ENCODE results near the gene ZNF687.
"Not testable (repeated sequence)": the region's sequence is repeated elsewhere in the genome, so short reads cannot be mapped to it uniquely, and the experiment has no call there.

ZNF687 gene

GRCh38 chr1:151266821-151267220 lies 15.3 kb upstream of the ZNF687 start:
- H3K79me2 ChIP-seq (ENCODE audit: insufficient read depth, low read length), result peaks cover 5% of the 10 kb centered on the region; the same call in 1 of the 2 replicates
- TF ChIP-seq, protein P1, sequence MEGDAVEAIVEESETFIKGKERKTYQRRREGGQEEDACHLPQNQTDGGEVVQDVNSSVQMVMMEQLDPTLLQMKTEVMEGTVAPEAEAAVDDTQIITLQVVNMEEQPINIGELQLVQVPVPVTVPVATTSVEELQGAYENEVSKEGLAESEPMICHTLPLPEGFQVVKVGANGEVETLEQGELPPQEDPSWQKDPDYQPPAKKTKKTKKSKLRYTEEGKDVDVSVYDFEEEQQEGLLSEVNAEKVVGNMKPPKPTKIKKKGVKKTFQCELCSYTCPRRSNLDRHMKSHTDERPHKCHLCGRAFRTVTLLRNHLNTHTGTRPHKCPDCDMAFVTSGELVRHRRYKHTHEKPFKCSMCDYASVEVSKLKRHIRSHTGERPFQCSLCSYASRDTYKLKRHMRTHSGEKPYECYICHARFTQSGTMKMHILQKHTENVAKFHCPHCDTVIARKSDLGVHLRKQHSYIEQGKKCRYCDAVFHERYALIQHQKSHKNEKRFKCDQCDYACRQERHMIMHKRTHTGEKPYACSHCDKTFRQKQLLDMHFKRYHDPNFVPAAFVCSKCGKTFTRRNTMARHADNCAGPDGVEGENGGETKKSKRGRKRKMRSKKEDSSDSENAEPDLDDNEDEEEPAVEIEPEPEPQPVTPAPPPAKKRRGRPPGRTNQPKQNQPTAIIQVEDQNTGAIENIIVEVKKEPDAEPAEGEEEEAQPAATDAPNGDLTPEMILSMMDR (IDR thresholded peaks at IDR 0.05; ENCODE audit: borderline replicate concordance, extremely low read depth, low read length, poor library complexity, severe bottlenecking), result no peak
- no peak for TF ChIP-seq EZH2 (IDR thresholded peaks at IDR 0.05; ENCODE audit: borderline replicate concordance, low read depth, low read length, severe bottlenecking)
- peaks cover 4% of the 10 kb centered on the region; the same call in 1 of the 2 replicates for H4K20me1 ChIP-seq (ENCODE audit: insufficient read depth, low read length)
- no peaks in the 10 kb centered on the region for H3K27me3 ChIP-seq (ENCODE audit: insufficient read depth, low read length, poor library complexity)
- H3K9ac ChIP-seq (ENCODE audit: low read depth, low read length), result no peak overlapping the region
- no peak overlapping the region for H3K4me3 ChIP-seq (ENCODE audit: low read depth in 1 of 2, low read length in 2 of 2)
- no peaks in the 10 kb centered on the region for H3K4me1 ChIP-seq (ENCODE audit: insufficient read depth, low read length)
- no peak overlapping the region for H3K4me2 ChIP-seq (ENCODE audit: insufficient read depth, low read length)
- H3K27ac ChIP-seq (ENCODE audit: low read length), result no peak overlapping the region
- no peak overlapping the region for H2AFZ ChIP-seq (ENCODE audit: low read depth, low read length)
- peaks cover 65% of the 10 kb centered on the region for H3K36me3 ChIP-seq (ENCODE audit: insufficient read depth, low read length)
- ATAC-seq (ENCODE audit: insufficient read depth, low read depth) (no peak), DNase-seq (no peak)
- H3K9me3 ChIP-seq (ENCODE audit: insufficient read depth, low read length, severe bottlenecking), result no peaks in the 10 kb centered on the region

- ATAC-seq (ENCODE audit: insufficient read depth, low read depth) (no peak), DNase-seq (no peak)
- TF ChIP-seq EZH2 (IDR thresholded peaks at IDR 0.05; ENCODE audit: borderline replicate concordance, low read depth, low read length, severe bottlenecking), result no peak
- TF ChIP-seq, protein P1 (IDR thresholded peaks at IDR 0.05; ENCODE audit: borderline replicate concordance, extremely low read depth, low read length, poor library complexity, severe bottlenecking), result no peak
- no peak overlapping the region for H3K4me2 ChIP-seq (ENCODE audit: insufficient read depth, low read length)
- H3K9ac ChIP-seq (ENCODE audit: low read depth, low read length), result no peak overlapping the region
- peaks cover 55% of the 10 kb centered on the region for H3K36me3 ChIP-seq (ENCODE audit: insufficient read depth, low read length)
- H4K20me1 ChIP-seq (ENCODE audit: insufficient read depth, low read length), result no peaks in the 10 kb centered on the region
- H3K79me2 ChIP-seq (ENCODE audit: insufficient read depth, low read length), result no peaks in the 10 kb centered on the region
- H3K27ac ChIP-seq (ENCODE audit: low read length), result no peak overlapping the region
- H2AFZ ChIP-seq (ENCODE audit: low read depth, low read length), result no peak overlapping the region
- no peaks in the 10 kb centered on the region for H3K27me3 ChIP-seq (ENCODE audit: insufficient read depth, low read length, poor library complexity)
- no peak overlapping the region for H3K4me3 ChIP-seq (ENCODE audit: low read depth in 1 of 2, low read length in 2 of 2)
- no peaks in the 10 kb centered on the region for H3K4me1 ChIP-seq (ENCODE audit: insufficient read depth, low read length)
- no peaks in the 10 kb centered on the region for H3K9me3 ChIP-seq (ENCODE audit: insufficient read depth, low read length, severe bottlenecking)
Measured at GRCh38 chr1:151267760-151268159, 14.3 kb upstream of the ZNF687 start.

DNA sequence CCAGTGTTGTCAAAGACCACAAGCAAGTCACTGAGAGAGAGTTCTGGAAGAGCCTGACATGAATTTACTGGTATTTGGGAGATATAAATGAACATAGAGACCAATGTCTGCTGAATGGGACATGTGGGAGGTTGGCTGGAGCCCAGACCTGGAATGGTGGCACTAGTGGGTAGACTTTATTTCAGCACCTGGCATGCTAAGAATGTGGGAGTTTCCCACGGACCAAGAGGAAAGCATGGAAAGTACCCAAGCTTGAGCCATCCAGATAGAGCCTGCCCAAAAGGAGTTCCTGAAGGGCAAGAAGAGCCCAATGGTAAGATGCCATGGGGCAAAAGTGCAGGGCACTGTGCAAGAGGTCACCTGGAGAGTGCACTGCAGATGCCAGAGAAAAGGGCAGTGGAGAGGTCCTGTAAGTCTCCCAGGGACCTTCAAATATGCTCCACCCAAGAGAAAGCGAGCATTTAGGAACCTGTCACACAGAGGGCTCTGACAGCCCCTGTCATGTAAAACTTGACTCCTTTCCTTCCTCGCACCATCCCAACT lies 8.1 kb upstream of the ZNF687 start:
- peaks cover 4% of the 10 kb centered on the region; the same call in 1 of the 2 replicates for H3K36me3 ChIP-seq (ENCODE audit: insufficient read depth, low read length)
- no peak overlapping the region for H3K9ac ChIP-seq (ENCODE audit: low read depth, low read length)
- ATAC-seq (ENCODE audit: insufficient read depth, low read depth), result no peak
- no peaks in the 10 kb centered on the region for H3K79me2 ChIP-seq (ENCODE audit: insufficient read depth, low read length)
- no peak overlapping the region for H3K27ac ChIP-seq (ENCODE audit: low read length)
- H3K27me3 ChIP-seq (ENCODE audit: insufficient read depth, low read length, poor library complexity), result no peaks in the 10 kb centered on the region
- no peaks in the 10 kb centered on the region for H3K4me1 ChIP-seq (ENCODE audit: insufficient read depth, low read length)
- no peaks in the 10 kb centered on the region for H3K9me3 ChIP-seq (ENCODE audit: insufficient read depth, low read length, severe bottlenecking)
- H3K4me3 ChIP-seq (ENCODE audit: low read depth in 1 of 2, low read length in 2 of 2), result no peak overlapping the region
- no peak overlapping the region for H3K4me2 ChIP-seq (ENCODE audit: insufficient read depth, low read length)
- DNase-seq, result no peak
- H4K20me1 ChIP-seq (ENCODE audit: insufficient read depth, low read length), result no peaks in the 10 kb centered on the region
- H2AFZ ChIP-seq (ENCODE audit: low read depth, low read length), result no peak overlapping the region
- TF ChIP-seq, protein P1 (IDR thresholded peaks at IDR 0.05; ENCODE audit: borderline replicate concordance, extremely low read depth, low read length, poor library complexity, severe bottlenecking), result no peak
- no peak for TF ChIP-seq EZH2 (IDR thresholded peaks at IDR 0.05; ENCODE audit: borderline replicate concordance, low read depth, low read length, severe bottlenecking)

DNA sequence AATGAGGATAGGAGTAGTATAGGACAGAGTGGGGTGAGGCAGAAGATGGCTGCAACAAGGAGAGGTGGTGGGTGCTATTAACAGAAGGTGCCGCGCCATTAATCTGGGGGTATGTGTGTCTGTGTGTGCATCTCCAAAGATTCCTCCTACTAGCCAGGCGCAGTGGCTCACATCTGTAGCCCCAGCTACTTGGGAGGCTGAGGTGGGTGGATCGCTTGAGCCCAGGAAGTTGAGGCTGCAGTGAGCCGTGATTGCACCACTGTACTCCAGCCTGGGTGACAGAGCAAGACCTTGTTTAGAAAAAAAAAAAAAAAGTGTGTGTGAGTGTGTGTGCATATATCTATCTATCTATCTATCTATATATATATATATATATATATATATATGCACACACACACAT lies 6.8 kb upstream of the ZNF687 start:
- not testable (repeated sequence) for H3K4me2 ChIP-seq (ENCODE audit: insufficient read depth, low read length); H3K36me3 ChIP-seq (ENCODE audit: insufficient read depth, low read length); H3K27ac ChIP-seq (ENCODE audit: low read length); H3K79me2 ChIP-seq (ENCODE audit: insufficient read depth, low read length); H3K9ac ChIP-seq (ENCODE audit: low read depth, low read length); H3K27me3 ChIP-seq (ENCODE audit: insufficient read depth, low read length, poor library complexity); H3K4me3 ChIP-seq (ENCODE audit: low read depth in 1 of 2, low read length in 2 of 2); H3K4me1 ChIP-seq (ENCODE audit: insufficient read depth, low read length); H2AFZ ChIP-seq (ENCODE audit: low read depth, low read length); DNase-seq; H3K9me3 ChIP-seq (ENCODE audit: insufficient read depth, low read length, severe bottlenecking); H4K20me1 ChIP-seq (ENCODE audit: insufficient read depth, low read length)
- ATAC-seq (ENCODE audit: insufficient read depth, low read depth), result peak; percentile 35; the same call in 2 of the 3 replicates
